HL-60/S4 (cell line): ENCODE measurements around the gene KIF21B.

ENCODE experiments used
- in situ Hi-C: fragments of 300-500 bp; cut with MboI; formaldehyde crosslinking; loops from 2 replicates; pipeline ENCODE4 v1.14.3; 2022; ENCODE audit warnings: low sequenced_read_pairs

KIF21B gene

GRCh38 chr1:201021630-201022492 lies 1.7 kb downstream of the KIF21B start:
- in situ Hi-C loops, result no loop called here

GRCh38 chr1:201020721-201021629 lies 2.5 kb downstream of the KIF21B start:
- in situ Hi-C loops, result no loop called here

- in situ Hi-C loops, result no loop called here
These were observed 3.4 kb downstream of the KIF21B start for GRCh38 chr1:201020040-201020591.

GRCh38 chr1:201019321-201019977 lies 4.1 kb downstream of the KIF21B start:
- in situ Hi-C loops, result no loop called here

GRCh38 chr1:201017828-201018163 lies 5.7 kb downstream of the KIF21B start:
- in situ Hi-C loops, result no loop called here

GRCh38 chr1:201016943-201017827 lies 6.3 kb downstream of the KIF21B start:
- in situ Hi-C loops, result no loop called here

- in situ Hi-C loops, result no loop called here
These were observed 7.3 kb downstream of the KIF21B start for GRCh38 chr1:201016211-201016651.

GRCh38 chr1:201015551-201016091 lies 7.9 kb downstream of the KIF21B start:
- in situ Hi-C loops, result no loop called here

- in situ Hi-C loops, result no loop called here
These were observed 8.7 kb downstream of the KIF21B start for GRCh38 chr1:201014816-201015200.

GRCh38 chr1:201013991-201014815 lies 9.3 kb downstream of the KIF21B start:
- in situ Hi-C loops, result no loop called here

- in situ Hi-C loops, result no loop called here
These were observed 10.5 kb downstream of the KIF21B start for GRCh38 chr1:201013031-201013485.

- in situ Hi-C loops, result no loop called here
These were observed 11.9 kb downstream of the KIF21B start for GRCh38 chr1:201011616-201012015.

- in situ Hi-C loops, result no loop called here
These were observed 13.4 kb downstream of the KIF21B start for GRCh38 chr1:201009962-201010645.

GRCh38 chr1:201008666-201009360 lies 14.7 kb downstream of the KIF21B start:
- in situ Hi-C loops, result no loop called here

- in situ Hi-C loops, result no loop called here
These were observed 16.0 kb downstream of the KIF21B start for GRCh38 chr1:201007481-201007880.

- in situ Hi-C loops, result no loop called here
These were observed 17.1 kb downstream of the KIF21B start for GRCh38 chr1:201006450-201006849.

- in situ Hi-C loops, result no loop called here
These were observed 18.8 kb downstream of the KIF21B start for GRCh38 chr1:201004732-201005131.

- in situ Hi-C loops, result no loop called here
These were observed 19.4 kb downstream of the KIF21B start for GRCh38 chr1:201004154-201004553.
